ENCODE measurements around the gene PTPN23. TPM values are rescaled to one million over a fixed set of nuclear protein-coding genes. Genes with fewer than 3 reads are reported as not detected.

The PTPN23 gene
- total RNA-seq, 3 donors from 2014 or later (not counting 1 experiment from before 2014, with no cell fraction given): 49.3 to 73.6 (median 52.0) TPM

GRCh38 chr3:47409688-47410416 is 29.0 kb downstream of the PTPN23 start:
- 96% methylated on average over 26 of the region's 26 CpGs for WGBS (ENCODE audit: insufficient coverage)
- intact Hi-C loops (cut with micrococcal nuclease): no loop called here
- Histone ChIP-seq H3K27ac (ENCODE audit: low read length) (no peak overlapping the region), H3K4me3 (ENCODE audit: low read length) (no peak overlapping the region), H3K36me3 (ENCODE audit: control insufficient read depth, insufficient read depth, low read length) (peaks cover 83% of the 10 kb centered on the region), H3K9me3 (ENCODE audit: control insufficient read depth, insufficient read depth, low read length) (no peaks in the 10 kb centered on the region), H3K4me1 (ENCODE audit: control insufficient read depth, insufficient read depth, low read length) (no peaks in the 10 kb centered on the region), H3K27me3 (ENCODE audit: control insufficient read depth, insufficient read depth, low read length) (no peaks in the 10 kb centered on the region)
- H3K27me3 Mint-ChIP-seq (ENCODE audit: low read depth in 2 of 2): no peaks in the 10 kb centered on the region
- no peaks in the 10 kb centered on the region for H3K4me1 Mint-ChIP-seq
- H3K36me3 Mint-ChIP-seq: no peaks in the 10 kb centered on the region
- ATAC-seq: no peak
- no peak for TF ChIP-seq CTCF (IDR thresholded peaks at IDR 0.05)
- H3K4me3 Mint-ChIP-seq: no peak overlapping the region
- no peaks in the 10 kb centered on the region for H3K9me3 Mint-ChIP-seq
- no peak overlapping the region for H3K27ac Mint-ChIP-seq
- no peak for DNase-seq

GRCh38 chr3:47410417-47410720 is 29.5 kb downstream of the PTPN23 start:
- no peak for TF ChIP-seq CTCF (IDR thresholded peaks at IDR 0.05)
- no peaks in the 10 kb centered on the region for H3K36me3 Mint-ChIP-seq
- no peak overlapping the region for H3K4me3 Mint-ChIP-seq
- ATAC-seq (no peak), DNase-seq (no peak)
- H3K27me3 Mint-ChIP-seq (ENCODE audit: low read depth in 2 of 2): no peaks in the 10 kb centered on the region
- H3K4me1 Mint-ChIP-seq: peaks cover 0 to 3% of the 10 kb centered on the region in 2 donors
- H3K27ac ChIP-seq (ENCODE audit: low read length): no peak overlapping the region
- no peaks in the 10 kb centered on the region for H3K27me3 ChIP-seq (ENCODE audit: control insufficient read depth, insufficient read depth, low read length)
- H3K9me3 Mint-ChIP-seq: no peaks in the 10 kb centered on the region
- no peak overlapping the region for H3K27ac Mint-ChIP-seq
- H3K9me3 ChIP-seq (ENCODE audit: control insufficient read depth, insufficient read depth, low read length): no peaks in the 10 kb centered on the region
- peaks cover 84% of the 10 kb centered on the region for H3K36me3 ChIP-seq (ENCODE audit: control insufficient read depth, insufficient read depth, low read length)
- 75% methylated on average over 9 of the region's 10 CpGs for WGBS (ENCODE audit: insufficient coverage)
- no peaks in the 10 kb centered on the region for H3K4me1 ChIP-seq (ENCODE audit: control insufficient read depth, insufficient read depth, low read length)
- intact Hi-C loops (cut with micrococcal nuclease): no loop called here
- no peak overlapping the region for H3K4me3 ChIP-seq (ENCODE audit: low read length)

- Histone ChIP-seq H3K4me1 (ENCODE audit: control insufficient read depth, insufficient read depth, low read length) (no peaks in the 10 kb centered on the region), H3K4me3 (ENCODE audit: low read length) (no peak overlapping the region), H3K27me3 (ENCODE audit: control insufficient read depth, insufficient read depth, low read length) (no peaks in the 10 kb centered on the region), H3K9me3 (ENCODE audit: control insufficient read depth, insufficient read depth, low read length) (no peaks in the 10 kb centered on the region), H3K36me3 (ENCODE audit: control insufficient read depth, insufficient read depth, low read length) (peaks cover 89% of the 10 kb centered on the region), H3K27ac (ENCODE audit: low read length) (no peak overlapping the region)
- Mint-ChIP-seq H3K9me3 (no peaks in the 10 kb centered on the region), H3K4me3 (no peak overlapping the region), H3K27ac (no peak overlapping the region), H3K4me1 (peaks cover 0 to 5% of the 10 kb centered on the region in 2 donors), H3K27me3 (ENCODE audit: low read depth in 2 of 2) (no peaks in the 10 kb centered on the region), H3K36me3 (no peaks in the 10 kb centered on the region)
- DNase-seq (no peak), ATAC-seq (no peak)
- intact Hi-C loops (cut with micrococcal nuclease): no loop called here
- WGBS (ENCODE audit: insufficient coverage): 96% methylated on average over 30 of the region's 30 CpGs
- TF ChIP-seq CTCF (IDR thresholded peaks at IDR 0.05): no peak
Observed at GRCh38 chr3:47410801-47411646, 30.2 kb downstream of the PTPN23 start.

All from natural killer cell (primary cell).